C4-2B (cell line): ENCODE results near the gene MGAT5B.

Source experiments
- CTCF ChIP-seq: fragments of 450-650 bp; conservative IDR thresholded peaks from 2 replicates; pipeline ENCODE4 v1.5.1; 2017; ENCODE audit warnings: mild to moderate bottlenecking
- ZFX ChIP-seq: fragments of 450-650 bp; IDR thresholded peaks from 2 replicates; pipeline ENCODE4 v1.6.1; 2017

- TF ChIP-seq CTCF (no peak), ZFX (no peak)
These were observed 34.5 kb upstream of the MGAT5B start for GRCh38 chr17:76833747-76834146.
